Mesendoderm (in vitro differentiated cells): ENCODE measurements around the gene SCN1B.
A peak's percentile ranks its signal among the peaks of the same experiment; 100 is the strongest.

Experiments
- DNase-seq: peaks from one replicate; pipeline ENCODE4 v3.0.0; 2013
- H2AK5ac ChIP-seq: 2 replicates; pipeline ENCODE4 v1.6.1; 2013; ENCODE audit warnings: low read length, inconsistent platforms
- H2BK120ac ChIP-seq: 2 replicates; pipeline ENCODE4 v1.6.1; 2013; ENCODE audit warnings: low read depth, mild to moderate bottlenecking, low read length, moderate library complexity, mixed read lengths
- H2BK15ac ChIP-seq: replicated peaks from 2 replicates; pipeline ENCODE4 v1.6.1; 2013; ENCODE audit warnings: low read depth, mild to moderate bottlenecking, moderate library complexity
- H2BK5ac ChIP-seq: 2 replicates; pipeline ENCODE4 v1.6.1; 2013; ENCODE audit warnings: low read length, inconsistent platforms
- H3K18ac ChIP-seq: 2 replicates; pipeline ENCODE4 v1.6.1; 2013; ENCODE audit warnings: mild to moderate bottlenecking, low read length, mixed read lengths
- H3K23ac ChIP-seq: one replicate; pipeline ENCODE4 v1.6.1; 2013; ENCODE audit warnings: low read length
- H3K27ac ChIP-seq: 2 replicates; pipeline ENCODE4 v1.5.1; 2013; ENCODE audit warnings: low read depth, mild to moderate bottlenecking, inconsistent platforms, low read length, moderate library complexity
- H3K27me3 ChIP-seq: 2 replicates; pipeline ENCODE4 v1.6.1; 2013; ENCODE audit warnings: low read length, control low read depth, mild to moderate bottlenecking, inconsistent platforms; ENCODE audit not compliant: insufficient read depth, poor library complexity
- H3K36me3 ChIP-seq: 2 replicates; pipeline ENCODE4 v1.6.1; 2013; ENCODE audit warnings: low read length, inconsistent platforms; ENCODE audit not compliant: control insufficient read depth, insufficient read depth
- H3K4ac ChIP-seq: one replicate; pipeline ENCODE4 v1.6.1; 2013; ENCODE audit warnings: low read depth, mild to moderate bottlenecking, low read length, moderate library complexity
- H3K4me1 ChIP-seq: 2 replicates; pipeline ENCODE4 v1.6.1; 2013; ENCODE audit warnings: low read depth, low read length, inconsistent platforms; ENCODE audit not compliant: control insufficient read depth
- H3K4me2 ChIP-seq: 2 replicates; pipeline ENCODE4 v1.6.1; 2013; ENCODE audit warnings: low read length
- H3K4me3 ChIP-seq: 2 replicates; pipeline ENCODE4 v1.5.1; 2013; ENCODE audit warnings: mild to moderate bottlenecking, low read length
- H3K56ac ChIP-seq: one replicate; pipeline ENCODE4 v1.6.1; 2013; ENCODE audit warnings: low read length
- H3K79me1 ChIP-seq: 2 replicates; pipeline ENCODE4 v1.6.1; 2013; ENCODE audit warnings: low read length, inconsistent platforms
- H3K79me2 ChIP-seq: 2 replicates; pipeline ENCODE4 v1.6.1; 2013; ENCODE audit warnings: mild to moderate bottlenecking, low read length; ENCODE audit not compliant: control insufficient read depth, insufficient read depth
- H3K9ac ChIP-seq: 2 replicates; pipeline ENCODE4 v1.6.1; 2013; ENCODE audit warnings: low read length, inconsistent platforms
- H4K5ac ChIP-seq: one replicate; pipeline ENCODE4 v1.6.1; 2013; ENCODE audit warnings: low read length
- H4K8ac ChIP-seq: one replicate; pipeline ENCODE4 v1.6.1; 2013; ENCODE audit warnings: low read depth, mild to moderate bottlenecking, control low read depth, low read length, moderate library complexity
- WGBS: extraction: QIAGEN DNeasy Blood & Tissue Kit; methylation state at CpG from one replicate; pipeline ENCODE4 v1.1.7; 2013; ENCODE audit warnings: low lambda C conversion rate, missing lambda C conversion rate; ENCODE audit not compliant: insufficient coverage; ENCODE audit errors: extremely low coverage; 5-methylcytosine and 5-hydroxymethylcytosine counted together

SCN1B gene

DNA sequence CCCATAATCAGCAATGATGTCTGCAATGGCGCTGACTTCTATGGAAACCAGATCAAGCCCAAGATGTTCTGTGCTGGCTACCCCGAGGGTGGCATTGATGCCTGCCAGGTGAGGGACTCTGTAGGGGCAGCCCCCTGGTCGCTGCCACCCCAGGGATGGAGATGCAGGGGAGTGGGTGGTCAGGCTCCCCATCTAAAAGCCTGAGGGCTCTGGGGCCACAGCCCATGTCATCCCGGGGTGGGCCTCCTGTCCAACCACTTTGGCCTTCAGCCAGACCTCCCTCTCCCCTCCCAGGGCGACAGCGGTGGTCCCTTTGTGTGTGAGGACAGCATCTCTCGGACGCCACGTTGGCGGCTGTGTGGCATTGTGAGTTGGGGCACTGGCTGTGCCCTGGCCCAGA is 35.3 kb downstream of the SCN1B start:
- no peak overlapping the region for H4K8ac ChIP-seq
- whole genome bisulfite sequencing, result no CpG with 5 or more reads among the region's 10 CpGs
- no peak overlapping the region for H3K56ac ChIP-seq
- no peak overlapping the region for H3K4me3 ChIP-seq
- no peak overlapping the region for H2BK120ac ChIP-seq
- H3K4ac ChIP-seq, result no peak overlapping the region
- no peak overlapping the region for H2BK15ac ChIP-seq
- H3K79me2 ChIP-seq, result no peaks in the 10 kb centered on the region
- no peaks in the 10 kb centered on the region for H3K79me1 ChIP-seq
- H3K4me1 ChIP-seq, result peaks cover 9% of the 10 kb centered on the region
- H3K27ac ChIP-seq, result no peak overlapping the region
- no peak overlapping the region for H2BK5ac ChIP-seq
- H4K5ac ChIP-seq, result no peak overlapping the region
- no peak overlapping the region for H2AK5ac ChIP-seq
- no peak for DNase-seq
- no peak overlapping the region for H3K4me2 ChIP-seq
- no peaks in the 10 kb centered on the region for H3K27me3 ChIP-seq
- H3K23ac ChIP-seq, result no peak overlapping the region
- no peak overlapping the region for H3K18ac ChIP-seq
- H3K36me3 ChIP-seq, result no peaks in the 10 kb centered on the region
- H3K9ac ChIP-seq, result no peak overlapping the region

DNA sequence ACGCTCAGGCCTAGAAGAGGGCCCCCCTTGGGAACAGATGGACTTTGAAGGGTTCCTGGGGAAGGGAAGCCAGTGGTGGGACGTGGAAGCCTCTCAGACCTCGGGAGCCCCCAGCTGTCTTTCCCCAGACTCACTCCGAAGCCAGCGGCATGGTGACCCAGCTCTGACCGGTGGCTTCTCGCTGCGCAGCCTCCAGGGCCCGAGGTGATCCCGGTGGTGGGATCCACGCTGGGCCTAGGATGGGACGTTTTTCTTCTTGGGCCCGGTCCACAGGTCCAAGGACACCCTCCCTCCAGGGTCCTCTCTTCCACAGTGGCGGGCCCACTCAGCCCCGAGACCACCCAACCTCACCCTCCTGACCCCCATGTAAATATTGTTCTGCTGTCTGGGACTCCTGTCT is 35.9 kb downstream of the SCN1B start:
- no peak overlapping the region for H3K9ac ChIP-seq
- no peak overlapping the region for H3K56ac ChIP-seq
- WGBS, result no CpG with 5 or more reads among the region's 15 CpGs
- H3K27ac ChIP-seq, result no peak overlapping the region
- no peak overlapping the region for H2BK5ac ChIP-seq
- no peak overlapping the region for H3K23ac ChIP-seq
- peaks cover 9% of the 10 kb centered on the region for H3K4me1 ChIP-seq
- H3K4me3 ChIP-seq, result no peak overlapping the region
- H3K79me2 ChIP-seq, result no peaks in the 10 kb centered on the region
- no peaks in the 10 kb centered on the region for H3K36me3 ChIP-seq
- no peak overlapping the region for H3K4me2 ChIP-seq
- H2BK120ac ChIP-seq, result no peak overlapping the region
- H3K4ac ChIP-seq, result no peak overlapping the region
- no peak overlapping the region for H2AK5ac ChIP-seq
- H4K5ac ChIP-seq, result no peak overlapping the region
- DNase-seq, result no peak
- H3K27me3 ChIP-seq, result no peaks in the 10 kb centered on the region
- no peak overlapping the region for H4K8ac ChIP-seq
- no peaks in the 10 kb centered on the region for H3K79me1 ChIP-seq
- H2BK15ac ChIP-seq, result no peak overlapping the region
- H3K18ac ChIP-seq, result no peak overlapping the region

DNA sequence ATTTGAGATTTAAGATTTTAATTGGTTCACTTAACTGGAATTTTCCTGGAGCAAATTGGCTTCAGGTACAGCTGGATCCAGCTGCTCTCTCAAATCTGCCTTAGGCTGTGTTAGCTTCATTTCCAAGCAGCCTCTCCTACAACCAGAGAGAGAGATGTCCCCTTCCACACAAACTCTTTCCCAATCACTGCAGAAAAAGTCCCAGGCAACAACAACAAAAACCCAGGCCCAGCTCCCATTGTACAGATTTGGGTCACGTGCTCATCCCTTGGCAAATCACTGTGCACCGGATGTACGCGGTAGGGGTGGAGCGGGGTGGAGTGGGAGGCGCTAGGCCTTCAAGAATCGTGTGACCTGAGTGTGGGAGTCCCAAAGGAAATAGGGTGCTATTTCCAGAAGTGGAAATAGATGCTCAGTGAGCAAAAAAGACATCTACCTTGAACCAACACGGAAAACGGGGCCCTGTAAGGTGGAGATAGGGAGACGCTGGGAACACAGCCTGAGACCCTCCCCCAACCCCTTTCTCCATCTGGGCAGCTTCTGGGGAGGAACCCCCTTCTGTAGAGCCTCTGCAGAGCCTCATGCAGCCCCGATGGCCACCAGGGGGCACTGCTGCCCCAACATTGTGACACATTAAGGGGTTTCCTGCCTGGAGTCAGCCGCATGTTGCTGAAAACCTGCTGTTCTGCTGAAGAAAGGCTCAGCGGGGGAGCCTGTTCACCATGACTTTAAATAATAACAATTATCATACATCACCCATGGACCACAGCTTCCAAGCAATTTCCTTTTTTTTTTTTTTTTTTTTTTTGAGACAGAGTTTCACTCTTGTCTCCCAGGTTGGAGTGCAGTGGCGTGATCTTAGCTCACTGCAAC is 36.7 kb downstream of the SCN1B start:
- WGBS, result no CpG with 5 or more reads among the region's 14 CpGs
- peak overlapping the region; percentile 74 for H3K27ac ChIP-seq

DNA sequence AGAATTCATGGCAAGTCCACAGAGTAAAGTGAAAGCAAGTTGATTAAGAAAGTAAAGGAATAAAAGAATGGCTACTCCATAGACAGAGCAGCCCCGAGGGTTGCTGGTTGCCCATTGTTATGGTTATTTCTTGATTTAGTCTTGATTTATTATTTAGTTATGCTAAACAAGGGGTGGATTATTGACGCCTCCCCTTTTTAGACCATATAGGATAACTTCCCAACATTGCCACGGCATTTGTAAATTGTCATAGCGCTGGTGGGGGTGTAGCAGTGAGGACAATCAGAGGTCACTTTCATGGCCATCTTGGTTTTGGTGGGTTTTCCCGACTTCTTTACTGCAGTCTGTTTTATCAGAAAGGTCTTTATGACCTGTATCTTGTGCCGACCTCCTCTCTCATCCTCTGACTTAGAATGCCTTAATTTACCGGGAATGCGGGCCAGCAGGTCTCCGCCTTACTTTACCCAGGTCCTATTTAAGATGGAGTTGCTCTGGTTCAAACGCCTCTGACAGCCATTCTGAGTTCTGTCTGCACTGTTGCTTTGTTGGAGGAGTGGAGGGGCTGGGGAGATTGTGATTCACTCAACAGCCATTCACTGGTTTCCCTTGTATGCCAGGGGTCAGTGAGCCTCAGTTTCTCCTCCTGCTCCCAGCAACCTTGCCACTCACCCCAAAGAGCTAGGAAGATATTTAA is 38.8 kb downstream of the SCN1B start:
- Histone ChIP-seq H3K18ac (peak overlapping the region; percentile 56), H4K8ac (no peak overlapping the region), H3K23ac (no peak overlapping the region), H2BK15ac (no peak overlapping the region), H2BK5ac (peak overlapping the region; percentile 55), H3K27me3 (no peaks in the 10 kb centered on the region), H3K4me1 (peaks cover 9% of the 10 kb centered on the region), H3K27ac (peak overlapping the region; percentile 82), H3K79me2 (no peaks in the 10 kb centered on the region), H4K5ac (peak overlapping the region; percentile 87), H3K36me3 (no peaks in the 10 kb centered on the region), H2AK5ac (peak overlapping the region; percentile 69), H3K9ac (no peak overlapping the region), H3K56ac (peak overlapping the region; percentile 83), H3K79me1 (no peaks in the 10 kb centered on the region), H2BK120ac (peak overlapping the region; percentile 65), H3K4me3 (no peak overlapping the region), H3K4me2 (no peak overlapping the region), H3K4ac (peak overlapping the region; percentile 93)
- DNase-seq, result no peak
- no CpG with 5 or more reads among the region's 10 CpGs for WGBS

More for the DNA sequence above, 36.7 kb downstream of the SCN1B start:
- DNase-seq, result peak; percentile 97
- no peaks in the 10 kb centered on the region for H3K36me3 ChIP-seq
- H3K79me2 ChIP-seq, result no peaks in the 10 kb centered on the region
- H2AK5ac ChIP-seq, result no peak overlapping the region
- no peak overlapping the region for H3K4ac ChIP-seq
- H3K56ac ChIP-seq, result peak overlapping the region; percentile 56
- no peak overlapping the region for H2BK5ac ChIP-seq
- H4K8ac ChIP-seq, result no peak overlapping the region
- H3K23ac ChIP-seq, result no peak overlapping the region
- H3K18ac ChIP-seq, result no peak overlapping the region
- peaks cover 9% of the 10 kb centered on the region for H3K4me1 ChIP-seq
- no peak overlapping the region for H2BK15ac ChIP-seq
- no peak overlapping the region for H3K4me3 ChIP-seq
- no peak overlapping the region for H2BK120ac ChIP-seq
- no peak overlapping the region for H3K9ac ChIP-seq
- no peaks in the 10 kb centered on the region for H3K79me1 ChIP-seq
- no peak overlapping the region for H4K5ac ChIP-seq
- no peaks in the 10 kb centered on the region for H3K27me3 ChIP-seq
- no peak overlapping the region for H3K4me2 ChIP-seq

DNA sequence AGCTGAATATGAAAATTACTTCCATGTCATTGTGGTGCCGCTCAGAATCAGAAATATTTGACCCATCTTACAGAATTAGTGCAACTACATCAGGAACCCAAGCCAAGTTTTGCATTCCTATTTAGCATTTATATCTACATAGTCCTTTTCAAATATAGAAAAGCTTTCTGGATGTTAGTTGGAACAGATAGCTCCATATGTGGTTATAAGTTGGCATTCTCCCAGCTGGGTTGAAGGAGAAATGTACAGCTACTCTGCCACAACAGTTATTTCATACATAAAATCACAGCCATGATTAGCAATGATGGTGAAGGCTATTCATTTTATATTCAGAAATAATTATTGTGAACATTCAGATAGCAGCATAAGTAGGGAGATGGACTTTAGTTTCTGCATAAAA is 39.4 kb downstream of the SCN1B start:
- Histone ChIP-seq H3K79me1 (no peaks in the 10 kb centered on the region), H3K4me2 (no peak overlapping the region), H4K5ac (no peak overlapping the region), H3K4me1 (peaks cover 9% of the 10 kb centered on the region), H2BK120ac (peak overlapping the region; percentile 65), H3K18ac (no peak overlapping the region), H3K36me3 (no peaks in the 10 kb centered on the region), H3K9ac (no peak overlapping the region), H3K27me3 (no peaks in the 10 kb centered on the region), H3K27ac (no peak overlapping the region), H4K8ac (no peak overlapping the region), H3K79me2 (no peaks in the 10 kb centered on the region), H3K56ac (no peak overlapping the region), H3K4me3 (no peak overlapping the region), H2BK5ac (no peak overlapping the region), H2AK5ac (no peak overlapping the region), H2BK15ac (no peak overlapping the region), H3K23ac (no peak overlapping the region), H3K4ac (no peak overlapping the region)
- DNase-seq, result no peak
- no CpG with 5 or more reads among the region's 1 CpG for WGBS
